Central memory CD4-positive, alpha-beta T cell (primary cell): ENCODE data around the gene SERF1B.
"Not testable (repeated sequence)": the region's sequence is repeated elsewhere in the genome, so short reads cannot be mapped to it uniquely, and the experiment has no call there.

Experiments
- DNase-seq: peaks from one replicate; pipeline ENCODE4 v3.0.0; 2022
- total RNA-seq, 3 experiments: gene quantifications; one replicate each; lab custom pipeline; 2026; lab: John Stamatoyannopoulos, UW

SERF1B gene
- 0.63 to 1.2 (median 0.92) reads per million in 3 experiments for total RNA-seq

- DNase-seq: not testable (repeated sequence)
These were observed at the start of gene SERF1B for GRCh38 chr5:70025106-70025844. Gene SERF1B (plus strand): TSS chr5:70025251. CDS start chr5:70025452, 201 bp downstream.

GRCh38 chr5:69991713-69992112 lies 33.3 kb upstream of the SERF1B start:
- not testable (repeated sequence) for DNase-seq

GRCh38 chr5:69995535-69995934 lies 29.5 kb upstream of the SERF1B start:
- DNase-seq: not testable (repeated sequence)

GRCh38 chr5:70020660-70021059 lies 4.4 kb upstream of the SERF1B start:
- DNase-seq: not testable (repeated sequence)

GRCh38 chr5:70025845-70026145 lies 744 bp downstream of the SERF1B start:
- not testable (repeated sequence) for DNase-seq

- not testable (repeated sequence) for DNase-seq
These were observed 6.2 kb downstream of the SERF1B start for GRCh38 chr5:70031204-70031603.

- DNase-seq: not testable (repeated sequence)
These were observed 16.4 kb downstream of the SERF1B start for GRCh38 chr5:70041411-70041810.

- DNase-seq: not testable (repeated sequence)
These were observed 24.7 kb downstream of the SERF1B start for GRCh38 chr5:70049790-70050142.

- DNase-seq: not testable (repeated sequence)
These were observed 31.4 kb downstream of the SERF1B start for GRCh38 chr5:70056289-70056942.

- DNase-seq: not testable (repeated sequence)
These were observed 32.1 kb downstream of the SERF1B start for GRCh38 chr5:70057140-70057539.

- not testable (repeated sequence) for DNase-seq
These were observed 52.6 kb downstream of the SERF1B start for GRCh38 chr5:70077632-70078031.

GRCh38 chr5:70088907-70089464 lies 63.9 kb downstream of the SERF1B start:
- DNase-seq: not testable (repeated sequence)

- DNase-seq: not testable (repeated sequence)
These were observed 66.7 kb downstream of the SERF1B start for GRCh38 chr5:70091776-70092175.
